Stimulated activated CD4-positive, alpha-beta T cell treated with anti-CD3 and anti-CD28 coated beads, Interleukin-1b, Interleukin-23, amount 100 ng/mL, for 1 hour (primary cell): ENCODE results near the gene TIE1.

Experiments
- DNase-seq, 2 donors: peaks; one replicate each; pipeline ENCODE4 v3.0.0-alpha.2; 2020; ENCODE audit warnings: low read depth in 2 of 2

TIE1 gene

GRCh38 chr1:43274125-43274803, 26.5 kb upstream of the TIE1 start:
- no peak for DNase-seq

GRCh38 chr1:43274804-43275180, 26.0 kb upstream of the TIE1 start:
- DNase-seq: no peak

- no peak for DNase-seq
These were observed 24.8 kb upstream of the TIE1 start for GRCh38 chr1:43275826-43276620.

GRCh38 chr1:43276673-43277072, 24.1 kb upstream of the TIE1 start:
- DNase-seq: no peak

GRCh38 chr1:43277116-43277876, 23.5 kb upstream of the TIE1 start:
- no peak for DNase-seq

GRCh38 chr1:43279161-43279560, 21.6 kb upstream of the TIE1 start:
- no peak for DNase-seq

GRCh38 chr1:43279666-43280065, 21.1 kb upstream of the TIE1 start:
- no peak for DNase-seq

- no peak for DNase-seq
These were observed 20.1 kb upstream of the TIE1 start for GRCh38 chr1:43280692-43281091.

GRCh38 chr1:43282220-43283195, 18.3 kb upstream of the TIE1 start:
- DNase-seq: no peak

- no peak for DNase-seq
These were observed 16.7 kb upstream of the TIE1 start for GRCh38 chr1:43284065-43284464.

GRCh38 chr1:43284546-43285110, 16.2 kb upstream of the TIE1 start:
- DNase-seq: no peak

GRCh38 chr1:43285269-43285990, 15.4 kb upstream of the TIE1 start, which contains the start of gene C1orf210:
C1orf210 (minus strand) TSS chr1:43285581; CDS start chr1:43283270, 2,311 bp downstream.
- no peak for DNase-seq

- no peak for DNase-seq
These were observed 14.7 kb upstream of the TIE1 start for GRCh38 chr1:43286115-43286514.

GRCh38 chr1:43286533-43286932, 14.2 kb upstream of the TIE1 start:
- no peak for DNase-seq

- no peak for DNase-seq
These were observed 12.6 kb upstream of the TIE1 start for GRCh38 chr1:43288058-43288784.

GRCh38 chr1:43288785-43289706, 11.7 kb upstream of the TIE1 start:
- no peak for DNase-seq

GRCh38 chr1:43292216-43292615, 8.6 kb upstream of the TIE1 start:
- no peak for DNase-seq

- no peak for DNase-seq
These were observed 8.1 kb upstream of the TIE1 start for GRCh38 chr1:43292679-43293078.

- DNase-seq: no peak
These were observed 7.6 kb upstream of the TIE1 start for GRCh38 chr1:43293176-43293575.
